IPS-NIHi7 (cell line): ENCODE data around the gene EPHB2.
A peak's percentile ranks its signal among the peaks of the same experiment; 100 is the strongest.

Experiments used
- DNase-seq: peaks from one replicate; pipeline ENCODE4 v3.0.0; 2012; ENCODE audit warnings: mixed read lengths; ENCODE audit errors: extremely low spot score

The EPHB2 gene

GRCh38 chr1:22857661-22858060, 147.0 kb downstream of the EPHB2 start:
- DNase-seq = no peak

GRCh38 chr1:22860414-22860800, 149.8 kb downstream of the EPHB2 start:
- DNase-seq = no peak

- no peak for DNase-seq
These were observed 150.3 kb downstream of the EPHB2 start for GRCh38 chr1:22860883-22861385.

GRCh38 chr1:22861764-22862440, 151.3 kb downstream of the EPHB2 start:
- DNase-seq = peak; percentile 82

- no peak for DNase-seq
These were observed 152.1 kb downstream of the EPHB2 start for GRCh38 chr1:22862752-22863151.

GRCh38 chr1:22863766-22864165, 153.1 kb downstream of the EPHB2 start:
- no peak for DNase-seq

GRCh38 chr1:22864886-22865285, 154.2 kb downstream of the EPHB2 start:
- DNase-seq = no peak

- no peak for DNase-seq
These were observed 155.1 kb downstream of the EPHB2 start for GRCh38 chr1:22865736-22866135.

- DNase-seq = no peak
These were observed 156.2 kb downstream of the EPHB2 start for GRCh38 chr1:22866868-22867267.

GRCh38 chr1:22868331-22868730, 157.7 kb downstream of the EPHB2 start:
- DNase-seq = no peak

GRCh38 chr1:22869325-22869724, 158.7 kb downstream of the EPHB2 start:
- no peak for DNase-seq

GRCh38 chr1:22870201-22870871, 159.7 kb downstream of the EPHB2 start:
- no peak for DNase-seq

GRCh38 chr1:22872981-22873664, 162.5 kb downstream of the EPHB2 start:
- DNase-seq = no peak

GRCh38 chr1:22874785-22875184, 164.1 kb downstream of the EPHB2 start:
- no peak for DNase-seq

GRCh38 chr1:22875241-22875640, 164.6 kb downstream of the EPHB2 start:
- DNase-seq = no peak

- no peak for DNase-seq
These were observed 165.2 kb downstream of the EPHB2 start for GRCh38 chr1:22875841-22876240.

- peak; percentile 62 for DNase-seq
These were observed 165.9 kb downstream of the EPHB2 start for GRCh38 chr1:22876359-22877111.

- DNase-seq = no peak
These were observed 166.7 kb downstream of the EPHB2 start for GRCh38 chr1:22877112-22877915.

- no peak for DNase-seq
These were observed 167.3 kb downstream of the EPHB2 start for GRCh38 chr1:22877980-22878379.

GRCh38 chr1:22878626-22879025, 168.0 kb downstream of the EPHB2 start:
- DNase-seq = no peak

- DNase-seq = no peak
These were observed 168.8 kb downstream of the EPHB2 start for GRCh38 chr1:22879445-22879844.
